Lower leg skin (tissue), 4 donors: ENCODE data around the gene PRR33. TPM values are rescaled to one million over a fixed set of nuclear protein-coding genes. Genes with fewer than 3 reads are reported as not detected.

Experiments
- DNase-seq, 2 donors: peaks; one replicate each; pipeline ENCODE4 v3.0.0-alpha.2; 2019; ENCODE audit warnings: low spot score in 2 of 2
- H3K4me3 ChIP-seq: fragments of 200-600 bp; sonication (generic); 2 replicates; pipeline ENCODE4 v1.5.1; 2017; ENCODE audit warnings: mild to moderate bottlenecking, low read depth; ENCODE audit not compliant: poor library complexity, severe bottlenecking
- CTCF ChIP-seq, 3 donors: fragments of 450-650 bp; IDR thresholded peaks; one replicate each; pipeline ENCODE4 v1.5.1; 2016; ENCODE audit warnings: antibody characterized with exemption in 3 of 3, mild to moderate bottlenecking in 3 of 3, moderate library complexity in 2 of 3
- POLR2A ChIP-seq, 2 donors: fragments of 450-650 bp; IDR thresholded peaks; one replicate each; pipeline ENCODE4 v1.6.1; 2016 to 2017; ENCODE audit warnings: antibody characterized with exemption in 2 of 2, mild to moderate bottlenecking in 1 of 2, moderate library complexity in 1 of 2
- WGBS, 2 donors: methylation state at CpG; one replicate each; pipeline ENCODE4 v1.1.5; 2018; 5-methylcytosine and 5-hydroxymethylcytosine counted together
- intact Hi-C: fragments of 100-400 bp; cut with DNase I; formaldehyde crosslinking; loops from one replicate; pipeline ENCODE4 v1.15.0; 2023; ENCODE audit warnings: low total_unique reads
- total RNA-seq, 4 donors: library from RNA; depleted of rRNA; stranded (reverse); fragments of >200 nt; gene quantifications; one replicate each; pipeline ENCODE4 v1.1.0, GENCODE V29; 2016

PRR33 gene
- total RNA-seq, 4 donors from 2014 or later: not detected

GRCh38 chr11:1933416-1934334, 42.0 kb upstream of the PRR33 start:
- TF ChIP-seq POLR2A (IDR thresholded peaks at IDR 0.05) (no peak), CTCF (IDR thresholded peaks at IDR 0.05) (no peak)
- 87% methylated on average over 18 of the region's 18 CpGs for WGBS, 2 donors
- DNase-seq: no peak
- intact Hi-C loops: no loop called here
- H3K4me3 ChIP-seq: no peak overlapping the region

GRCh38 chr11:1932681-1933080, 41.0 kb upstream of the PRR33 start:
- no peak overlapping the region for H3K4me3 ChIP-seq
- no peak for TF ChIP-seq POLR2A (IDR thresholded peaks at IDR 0.05)
- TF ChIP-seq CTCF (IDR thresholded peaks at IDR 0.05): no peak
- 95 to 97% methylated on average over 4 of the region's 4 CpGs for WGBS, 2 donors
- DNase-seq: no peak
- intact Hi-C loops: no loop called here

GRCh38 chr11:1932105-1932480, 40.4 kb upstream of the PRR33 start:
- H3K4me3 ChIP-seq: no peak overlapping the region
- intact Hi-C loops: no loop called here
- 81 to 84% methylated on average over 11 of the region's 11 CpGs for WGBS, 2 donors
- TF ChIP-seq CTCF (IDR thresholded peaks at IDR 0.05): no peak
- TF ChIP-seq POLR2A (IDR thresholded peaks at IDR 0.05): no peak
- no peak for DNase-seq

- 33 to 35% methylated on average over 18 of the region's 18 CpGs for WGBS, 2 donors
Observed at GRCh38 chr11:1931341-1932104, 39.8 kb upstream of the PRR33 start.

GRCh38 chr11:1930462-1930830, 38.8 kb upstream of the PRR33 start:
- no peak for DNase-seq
- intact Hi-C loops: no loop called here
- WGBS, 2 donors: 85 to 90% methylated on average over 9 of the region's 9 CpGs
- H3K4me3 ChIP-seq: no peak overlapping the region
- TF ChIP-seq CTCF (IDR thresholded peaks at IDR 0.05): no peak
- no peak for TF ChIP-seq POLR2A (IDR thresholded peaks at IDR 0.05)

More at GRCh38 chr11:1931341-1932104, 39.8 kb upstream of the PRR33 start:
- TF ChIP-seq CTCF (IDR thresholded peaks at IDR 0.05) (no peak), POLR2A (IDR thresholded peaks at IDR 0.05) (no peak)
- H3K4me3 ChIP-seq: no peak overlapping the region
- peak in 1 of 2 donors; percentile 89 for DNase-seq
- intact Hi-C loops: no loop called here
